Activated CD4-positive, alpha-beta T cell treated with anti-CD3 and anti-CD28 coated beads for 48 hours (primary cell): ENCODE results near the gene ADNP2.

ENCODE experiments used
- DNase-seq: peaks from one replicate; pipeline ENCODE4 v3.0.0-alpha.2; 2020

The ADNP2 gene

GRCh38 chr18:80106482-80107051 lies 2.5 kb upstream of the ADNP2 start:
- no peak for DNase-seq

GRCh38 chr18:80107426-80107825 lies 1.6 kb upstream of the ADNP2 start:
- no peak for DNase-seq

GRCh38 chr18:80108121-80108536 lies 933 bp upstream of the ADNP2 start:
- no peak for DNase-seq

GRCh38 chr18:80109676-80110078 lies 615 bp downstream of the ADNP2 start:
- peak; percentile 49 for DNase-seq

GRCh38 chr18:80112624-80113248 lies 3.7 kb downstream of the ADNP2 start:
- DNase-seq, result no peak

- no peak for DNase-seq
These were observed 6.0 kb downstream of the ADNP2 start for GRCh38 chr18:80115035-80115434.

GRCh38 chr18:80119111-80119510 lies 10.0 kb downstream of the ADNP2 start:
- no peak for DNase-seq

- no peak for DNase-seq
These were observed 11.9 kb downstream of the ADNP2 start for GRCh38 chr18:80120932-80121331.

GRCh38 chr18:80124131-80124530 lies 15.1 kb downstream of the ADNP2 start:
- DNase-seq, result no peak

- no peak for DNase-seq
These were observed 17.7 kb downstream of the ADNP2 start for GRCh38 chr18:80126797-80127196.

- no peak for DNase-seq
These were observed 18.6 kb downstream of the ADNP2 start for GRCh38 chr18:80127635-80128034.

- DNase-seq, result no peak
These were observed 20.8 kb downstream of the ADNP2 start for GRCh38 chr18:80129672-80130367.

GRCh38 chr18:80130555-80130954 lies 21.5 kb downstream of the ADNP2 start:
- no peak for DNase-seq

GRCh38 chr18:80132180-80132812 lies 23.2 kb downstream of the ADNP2 start:
- no peak for DNase-seq

- DNase-seq, result no peak
These were observed 24.1 kb downstream of the ADNP2 start for GRCh38 chr18:80133124-80133523.

- no peak for DNase-seq
These were observed 26.1 kb downstream of the ADNP2 start for GRCh38 chr18:80135136-80135535.

- no peak for DNase-seq
These were observed 27.6 kb downstream of the ADNP2 start for GRCh38 chr18:80136679-80137078.

- DNase-seq, result no peak
These were observed 28.1 kb downstream of the ADNP2 start for GRCh38 chr18:80137137-80137536.

- no peak for DNase-seq
These were observed 28.9 kb downstream of the ADNP2 start for GRCh38 chr18:80137976-80138375.

- no peak for DNase-seq
These were observed 31.5 kb downstream of the ADNP2 start for GRCh38 chr18:80140455-80140985.

- DNase-seq, result no peak
These were observed 34.8 kb downstream of the ADNP2 start for GRCh38 chr18:80143881-80144280.

GRCh38 chr18:80145196-80145804 lies 36.2 kb downstream of the ADNP2 start:
- no peak for DNase-seq

GRCh38 chr18:80147037-80147417 lies 38.0 kb downstream of the ADNP2 start:
- no peak for DNase-seq
